GM13976 (cell line): Measurements from ENCODE around the gene LHX3.

Experiments used
- DNase-seq: peaks from one replicate; pipeline ENCODE4 v3.0.0; 2012; ENCODE audit warnings: low spot score
- CTCF ChIP-seq: IDR thresholded peaks from 2 replicates; pipeline ENCODE4 v1.5.1; 2012; ENCODE audit warnings: borderline replicate concordance, mild to moderate bottlenecking; ENCODE audit not compliant: insufficient read depth; ENCODE audit errors: extremely low read depth, missing control alignments, control extremely low read depth
- in situ Hi-C: fragments of 300-500 bp; cut with MboI; formaldehyde crosslinking; loops from one replicate; pipeline ENCODE4 v1.12.0; 2022; ENCODE audit warnings: low sequenced_read_pairs, mixed read lengths, inconsistent platforms; ENCODE audit not compliant: unreplicated experiment

Gene LHX3

GRCh38 chr9:136219276-136219675, 14.3 kb upstream of the LHX3 start:
- in situ Hi-C loops = no loop called here
- no peak for DNase-seq
- TF ChIP-seq CTCF = no peak

- DNase-seq = no peak
- TF ChIP-seq CTCF = no peak
- in situ Hi-C loops = no loop called here
Observed at GRCh38 chr9:136218673-136219072, 13.7 kb upstream of the LHX3 start.

- in situ Hi-C loops = no loop called here
- no peak for DNase-seq
- TF ChIP-seq CTCF = no peak
Observed at GRCh38 chr9:136218271-136218670, 13.3 kb upstream of the LHX3 start.

- in situ Hi-C loops = no loop called here
- no peak for DNase-seq
- no peak for TF ChIP-seq CTCF
Observed at GRCh38 chr9:136216541-136217244, 11.8 kb upstream of the LHX3 start.

GRCh38 chr9:136213733-136214132, 8.8 kb upstream of the LHX3 start:
- DNase-seq = no peak
- TF ChIP-seq CTCF = no peak
- in situ Hi-C loops = no loop called here

GRCh38 chr9:136212345-136212950, 7.5 kb upstream of the LHX3 start:
- in situ Hi-C loops = no loop called here
- DNase-seq = no peak
- TF ChIP-seq CTCF = no peak
